ENCODE measurements around the gene PTGES.

DNA sequence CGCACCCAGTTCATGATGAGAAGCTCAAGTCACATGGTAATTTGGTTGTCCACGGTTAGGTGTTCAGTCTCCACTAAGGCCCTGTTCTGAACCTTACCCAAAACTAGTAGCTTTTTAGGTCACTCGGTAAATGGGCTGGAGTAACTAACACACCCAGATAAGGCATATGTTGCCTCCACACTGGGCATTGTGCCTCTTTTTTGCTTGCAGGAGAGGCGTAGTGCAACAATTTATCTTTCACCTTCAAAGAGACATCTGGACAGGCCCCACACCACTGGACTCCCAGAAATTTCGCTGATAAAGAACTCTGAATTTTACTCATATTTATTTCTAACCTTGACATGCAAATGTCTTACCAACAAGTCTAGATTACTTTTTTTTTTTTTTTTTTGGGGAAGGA is 16.8 kb upstream of the PTGES start:
- TF ChIP-seq, protein P1, sequence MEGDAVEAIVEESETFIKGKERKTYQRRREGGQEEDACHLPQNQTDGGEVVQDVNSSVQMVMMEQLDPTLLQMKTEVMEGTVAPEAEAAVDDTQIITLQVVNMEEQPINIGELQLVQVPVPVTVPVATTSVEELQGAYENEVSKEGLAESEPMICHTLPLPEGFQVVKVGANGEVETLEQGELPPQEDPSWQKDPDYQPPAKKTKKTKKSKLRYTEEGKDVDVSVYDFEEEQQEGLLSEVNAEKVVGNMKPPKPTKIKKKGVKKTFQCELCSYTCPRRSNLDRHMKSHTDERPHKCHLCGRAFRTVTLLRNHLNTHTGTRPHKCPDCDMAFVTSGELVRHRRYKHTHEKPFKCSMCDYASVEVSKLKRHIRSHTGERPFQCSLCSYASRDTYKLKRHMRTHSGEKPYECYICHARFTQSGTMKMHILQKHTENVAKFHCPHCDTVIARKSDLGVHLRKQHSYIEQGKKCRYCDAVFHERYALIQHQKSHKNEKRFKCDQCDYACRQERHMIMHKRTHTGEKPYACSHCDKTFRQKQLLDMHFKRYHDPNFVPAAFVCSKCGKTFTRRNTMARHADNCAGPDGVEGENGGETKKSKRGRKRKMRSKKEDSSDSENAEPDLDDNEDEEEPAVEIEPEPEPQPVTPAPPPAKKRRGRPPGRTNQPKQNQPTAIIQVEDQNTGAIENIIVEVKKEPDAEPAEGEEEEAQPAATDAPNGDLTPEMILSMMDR (IDR thresholded peaks at IDR 0.05): no peak
- TF ChIP-seq EP300 (IDR thresholded peaks at IDR 0.05) (no peak), POLR2A (IDR thresholded peaks at IDR 0.05) (no peak)

All from tibial nerve (tissue), 4 donors.